Calu3 (cell line): Measurements from ENCODE around the gene MRM3. TPM values are rescaled to one million over a fixed set of nuclear protein-coding genes. Genes with fewer than 3 reads are reported as not detected.

ENCODE experiments used
- BruUV-seq: library from RNA; stranded (reverse); fragments of 400-500 nt; replicated peaks from 2 replicates; lab custom pipeline; 2021; lab: Mats Ljungman, UMichigan
- CTCF ChIA-PET: fragments of 300-600 bp; sonication (Branson Sonifier 250); formaldehyde crosslinking; loops from one replicate; lab custom pipeline; 2022; ENCODE audit warnings: antibody characterized with exemption; lab: Charles Lee
- DNase-seq: peaks from one replicate; pipeline ENCODE4 v3.0.0; 2022
- H3K27ac Mint-ChIP-seq: one replicate; pipeline ENCODE4 v1.8.0; 2022; ENCODE audit warnings: mixed read lengths; ENCODE audit not compliant: unreplicated experiment
- H3K27me3 Mint-ChIP-seq: one replicate; pipeline ENCODE4 v1.8.0; 2022; ENCODE audit warnings: mixed read lengths; ENCODE audit not compliant: unreplicated experiment
- H3K36me3 Mint-ChIP-seq: one replicate; pipeline ENCODE4 v1.8.0; 2022; ENCODE audit warnings: mild to moderate bottlenecking, moderate library complexity, mixed read lengths; ENCODE audit not compliant: insufficient read depth, unreplicated experiment
- H3K4me1 Mint-ChIP-seq: one replicate; pipeline ENCODE4 v1.8.0; 2022; ENCODE audit warnings: mild to moderate bottlenecking, low read depth, mixed read lengths; ENCODE audit not compliant: unreplicated experiment
- H3K4me3 Mint-ChIP-seq: one replicate; pipeline ENCODE4 v1.8.0; 2022; ENCODE audit warnings: mild to moderate bottlenecking, low read depth, moderate library complexity, mixed read lengths; ENCODE audit not compliant: unreplicated experiment
- H3K9me3 Mint-ChIP-seq: one replicate; pipeline ENCODE4 v1.8.0; 2022; ENCODE audit warnings: low read depth, mixed read lengths; ENCODE audit not compliant: unreplicated experiment
- CTCF ChIP-seq: fragments of 200-600 bp; IDR thresholded peaks from one replicate; pipeline ENCODE4 v1.8.0; 2022; ENCODE audit warnings: antibody characterized with exemption; ENCODE audit not compliant: unreplicated experiment
- intact Hi-C: fragments of 100-400 bp; cut with micrococcal nuclease; formaldehyde crosslinking; loops from one replicate; pipeline ENCODE4 v1.10.0; 2022; ENCODE audit not compliant: unreplicated experiment
- total RNA-seq: library from RNA; stranded (reverse); gene quantifications from 2 replicates; pipeline ENCODE4 v1.2.3, GENCODE V29; 2022

Gene MRM3
- total RNA-seq, 1 experiment from 2014 or later, result 15.0 TPM

GRCh38 chr17:812638-813204 is 30.6 kb downstream of the MRM3 start:
- no peaks in the 10 kb centered on the region for H3K9me3 Mint-ChIP-seq
- intact Hi-C loops, result no loop called here
- TF ChIP-seq CTCF, result no peak
- H3K36me3 Mint-ChIP-seq, result no peaks in the 10 kb centered on the region
- no peak overlapping the region for H3K4me3 Mint-ChIP-seq
- no peak overlapping the region for H3K27ac Mint-ChIP-seq
- no peaks in the 10 kb centered on the region for H3K27me3 Mint-ChIP-seq
- no TSS peak for BruUV-seq
- no peaks in the 10 kb centered on the region for H3K4me1 Mint-ChIP-seq
- DNase-seq, result no peak
- CTCF ChIA-PET, result no interaction called here

GRCh38 chr17:814371-814770 is 32.2 kb downstream of the MRM3 start:
- Mint-ChIP-seq H3K9me3 (no peaks in the 10 kb centered on the region), H3K4me3 (no peak overlapping the region), H3K4me1 (no peaks in the 10 kb centered on the region), H3K27me3 (no peaks in the 10 kb centered on the region), H3K27ac (no peak overlapping the region), H3K36me3 (no peaks in the 10 kb centered on the region)
- no peak for DNase-seq
- intact Hi-C loops, result no loop called here
- CTCF ChIA-PET, result no interaction called here
- no TSS peak for BruUV-seq
- no peak for TF ChIP-seq CTCF

GRCh38 chr17:819251-819650 is 37.1 kb downstream of the MRM3 start:
- Mint-ChIP-seq H3K36me3 (no peaks in the 10 kb centered on the region), H3K27me3 (no peaks in the 10 kb centered on the region), H3K4me1 (no peaks in the 10 kb centered on the region), H3K9me3 (no peaks in the 10 kb centered on the region), H3K27ac (no peak overlapping the region), H3K4me3 (no peak overlapping the region)
- intact Hi-C loops, result no loop called here
- CTCF ChIA-PET, result no interaction called here
- DNase-seq, result no peak
- BruUV-seq, result no TSS peak
- TF ChIP-seq CTCF, result no peak

GRCh38 chr17:823501-823902 is 41.3 kb downstream of the MRM3 start:
- CTCF ChIA-PET, result no interaction called here
- TF ChIP-seq CTCF, result no peak
- Mint-ChIP-seq H3K36me3 (no peaks in the 10 kb centered on the region), H3K27me3 (no peaks in the 10 kb centered on the region), H3K9me3 (no peaks in the 10 kb centered on the region), H3K27ac (no peak overlapping the region), H3K4me1 (no peaks in the 10 kb centered on the region), H3K4me3 (no peak overlapping the region)
- BruUV-seq, result no TSS peak
- intact Hi-C loops, result no loop called here
- DNase-seq, result no peak
